Measurements from ENCODE around the gene MTARC1.

Gene MTARC1

GRCh38 chr1:220770245-220770913 is 16.3 kb upstream of the MTARC1 start:
- no peak for DNase-seq (ENCODE audit: low spot score)

DNA sequence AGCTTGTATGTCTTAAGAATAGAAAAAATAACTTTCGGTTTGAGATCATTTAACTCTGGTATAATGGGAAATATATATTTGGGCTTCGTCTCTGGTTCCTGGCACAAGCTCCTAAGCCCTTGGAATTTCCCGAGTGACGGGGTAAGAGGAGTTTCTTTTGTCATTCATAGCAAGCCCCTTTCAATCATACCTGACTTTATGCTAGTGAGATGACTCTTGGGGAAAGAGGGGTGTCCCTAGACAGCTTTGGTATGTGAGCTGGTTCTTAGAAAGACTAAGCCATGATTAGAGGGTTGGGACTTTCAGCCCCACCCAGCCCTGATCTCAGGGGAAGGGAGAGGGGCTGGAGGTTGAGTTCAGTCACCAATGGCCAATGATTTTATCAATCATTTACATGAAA is 13.9 kb upstream of the MTARC1 start:
- DNase-seq (ENCODE audit: low spot score), result no peak

DNA sequence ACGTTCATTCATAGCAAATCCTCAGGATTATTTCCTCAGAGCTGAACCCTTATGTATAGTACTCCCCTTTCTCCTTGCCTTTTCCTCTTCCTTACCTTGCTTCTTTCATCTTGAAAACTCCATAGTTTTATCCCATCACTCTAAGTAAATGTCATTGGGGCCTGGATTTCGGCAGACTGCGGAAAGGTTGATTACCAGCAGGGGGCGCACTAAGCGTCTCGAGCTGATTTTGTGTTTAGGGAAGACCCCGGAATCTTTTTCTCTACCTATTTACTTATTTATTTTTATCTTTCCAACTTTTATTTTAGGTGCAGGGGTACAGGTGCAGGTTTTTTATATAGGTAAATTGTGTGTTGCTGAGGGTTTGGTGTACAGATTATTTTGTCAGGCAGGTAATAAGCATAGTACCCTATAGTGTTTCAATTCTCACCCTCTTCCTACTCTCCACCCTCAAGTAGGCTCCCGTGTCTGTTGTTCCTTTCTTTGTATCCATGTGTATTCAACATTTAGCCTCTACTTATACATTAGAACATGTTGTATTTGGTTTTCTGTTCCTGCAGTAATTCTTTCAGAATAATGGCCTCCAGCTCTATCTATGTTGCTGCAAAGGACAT is 11.4 kb upstream of the MTARC1 start:
- DNase-seq (ENCODE audit: low spot score), result peak; percentile 48

DNA sequence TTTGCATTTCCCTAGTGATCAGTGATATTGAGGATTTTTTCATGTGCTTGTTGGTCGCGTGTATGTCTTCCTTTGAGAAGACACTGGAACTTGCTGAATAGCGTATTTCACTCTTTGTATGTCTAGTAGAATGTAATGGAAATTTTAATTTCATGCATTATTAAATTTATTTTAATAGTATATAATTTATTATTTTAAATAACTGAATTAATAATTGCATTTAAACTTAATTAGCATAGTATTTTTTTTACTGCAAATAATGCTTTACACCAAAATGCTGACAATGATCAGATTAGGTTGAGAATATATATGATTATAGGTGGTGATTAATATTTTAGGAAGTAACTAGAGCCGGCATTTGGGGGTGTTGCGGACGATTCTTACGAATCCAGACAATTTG is 10.5 kb upstream of the MTARC1 start:
- DNase-seq (ENCODE audit: low spot score), result no peak

- DNase-seq (ENCODE audit: low spot score), result peak; percentile 51
Observed at GRCh38 chr1:220776720-220777326, 9.9 kb upstream of the MTARC1 start.

- DNase-seq (ENCODE audit: low spot score), result no peak
Observed at GRCh38 chr1:220783453-220783852, 3.3 kb upstream of the MTARC1 start.

- DNase-seq (ENCODE audit: low spot score), result no peak
Observed at GRCh38 chr1:220784751-220785150, 2.0 kb upstream of the MTARC1 start.

- no peak for DNase-seq (ENCODE audit: low spot score)
Observed at GRCh38 chr1:220785166-220786056, 1.3 kb upstream of the MTARC1 start.

- DNase-seq (ENCODE audit: low spot score), result no peak
Observed at GRCh38 chr1:220786057-220786336, 716 bp upstream of the MTARC1 start.

DNA sequence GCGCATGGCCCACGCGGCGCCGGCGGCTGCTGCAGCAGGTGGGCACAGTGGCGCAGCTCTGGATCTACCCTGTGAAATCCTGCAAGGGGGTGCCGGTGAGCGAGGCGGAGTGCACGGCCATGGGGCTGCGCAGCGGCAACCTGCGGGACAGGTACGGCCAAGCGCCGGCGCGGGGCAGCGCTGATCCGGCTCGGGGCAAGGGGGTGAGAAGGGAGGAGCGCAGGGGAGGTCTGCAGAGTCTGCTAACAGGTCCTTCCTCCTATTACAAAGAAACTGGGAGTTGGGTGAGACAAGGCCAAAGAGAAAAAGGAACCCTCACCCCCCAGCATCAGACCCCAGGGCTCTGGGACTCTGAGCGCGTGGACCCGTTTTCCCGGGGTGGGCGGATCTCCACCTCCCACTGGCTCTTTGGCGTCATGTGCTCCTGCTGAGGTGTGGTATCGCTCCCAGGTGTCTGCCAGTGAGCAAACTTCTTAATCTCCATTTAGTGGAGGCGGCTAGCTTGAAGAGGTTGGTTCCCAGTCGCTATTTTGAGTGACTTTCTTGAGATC is 431 bp downstream of the MTARC1 start:
- DNase-seq (ENCODE audit: low spot score), result no peak

- no peak for DNase-seq (ENCODE audit: low spot score)
Observed at GRCh38 chr1:220788900-220789299, 2.2 kb downstream of the MTARC1 start.

GRCh38 chr1:220789532-220790147 is 2.9 kb downstream of the MTARC1 start:
- DNase-seq (ENCODE audit: low spot score), result no peak

- no peak for DNase-seq (ENCODE audit: low spot score)
Observed at GRCh38 chr1:220791285-220791684, 4.6 kb downstream of the MTARC1 start.

DNA sequence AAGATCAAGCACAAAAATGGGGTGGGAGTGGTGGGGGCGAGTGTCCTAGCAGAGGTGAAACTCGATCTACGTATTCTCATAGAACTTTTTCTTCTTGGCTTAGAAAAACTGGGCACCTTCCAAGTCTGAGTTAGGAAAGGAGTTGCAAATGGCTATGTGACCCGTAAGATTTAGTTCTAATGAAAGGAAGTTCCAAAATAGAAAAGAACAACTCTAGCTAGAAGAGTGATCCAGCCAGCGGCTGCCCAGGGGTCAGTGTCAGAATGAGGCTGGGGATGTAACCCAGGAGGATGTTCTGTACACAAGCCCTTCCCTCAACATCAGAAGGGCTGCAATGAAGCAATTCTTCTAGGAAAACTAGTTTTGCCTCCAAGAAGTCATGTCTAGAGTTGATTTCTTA is 5.2 kb downstream of the MTARC1 start:
- no peak for DNase-seq (ENCODE audit: low spot score)

GRCh38 chr1:220796530-220796929 is 9.8 kb downstream of the MTARC1 start:
- DNase-seq (ENCODE audit: low spot score), result no peak

DNA sequence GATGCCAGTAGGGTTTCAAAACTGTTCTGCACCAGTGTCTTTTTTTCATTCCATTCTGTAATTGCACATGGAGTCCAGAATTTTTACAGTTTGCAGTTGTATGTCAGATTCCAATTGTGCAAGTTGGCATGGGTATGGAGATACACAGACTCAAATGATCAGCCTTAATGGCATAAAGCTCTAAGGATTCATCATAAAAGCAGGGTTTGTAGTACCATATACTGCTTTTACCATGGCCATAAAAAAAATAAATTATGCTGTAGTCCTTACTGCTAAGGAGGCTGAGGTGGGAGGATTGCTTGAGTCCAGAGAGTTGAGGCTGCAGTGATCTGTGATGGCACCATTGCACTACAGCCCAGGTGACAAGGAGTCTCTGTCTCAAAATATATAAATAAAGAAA is 10.3 kb downstream of the MTARC1 start:
- DNase-seq (ENCODE audit: low spot score), result no peak

DNA sequence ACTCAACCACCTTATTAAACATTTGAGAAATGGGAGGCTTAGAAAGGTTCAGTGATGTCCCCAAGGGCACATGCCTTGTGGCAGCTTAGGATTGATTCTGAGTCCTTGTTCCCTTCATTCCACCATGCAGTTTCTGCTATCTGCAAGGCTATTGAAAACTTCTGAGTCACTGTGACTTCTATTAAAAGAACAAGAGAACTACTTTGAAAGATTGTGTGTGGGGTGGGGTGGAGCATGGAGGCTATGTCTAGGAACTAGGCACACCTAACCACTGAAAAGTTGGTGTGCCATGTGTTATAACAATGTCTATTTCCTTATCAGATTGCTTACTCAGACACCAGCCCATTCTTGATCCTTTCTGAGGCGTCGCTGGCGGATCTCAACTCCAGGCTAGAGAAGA is 10.8 kb downstream of the MTARC1 start:
- no peak for DNase-seq (ENCODE audit: low spot score)

DNA sequence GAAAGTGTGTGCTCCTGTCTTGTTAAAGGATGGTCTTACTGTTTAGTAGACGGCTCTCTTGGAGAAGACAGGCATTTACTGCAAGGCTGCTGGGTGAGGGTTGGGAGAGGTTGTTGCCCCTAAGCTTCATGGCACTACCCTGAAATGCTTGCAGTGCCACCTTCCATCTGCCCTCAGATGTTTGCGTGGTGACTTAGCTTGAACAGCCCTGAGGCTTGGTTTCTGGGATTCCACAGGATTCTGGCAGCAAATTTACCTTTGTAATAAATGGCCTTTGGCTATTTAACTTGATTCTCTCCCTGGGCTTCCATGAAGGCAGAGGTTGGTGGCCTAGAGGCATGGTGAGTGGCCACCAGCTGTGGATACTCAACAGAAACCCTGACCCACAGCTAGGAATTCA is 11.6 kb downstream of the MTARC1 start:
- DNase-seq (ENCODE audit: low spot score), result no peak

DNA sequence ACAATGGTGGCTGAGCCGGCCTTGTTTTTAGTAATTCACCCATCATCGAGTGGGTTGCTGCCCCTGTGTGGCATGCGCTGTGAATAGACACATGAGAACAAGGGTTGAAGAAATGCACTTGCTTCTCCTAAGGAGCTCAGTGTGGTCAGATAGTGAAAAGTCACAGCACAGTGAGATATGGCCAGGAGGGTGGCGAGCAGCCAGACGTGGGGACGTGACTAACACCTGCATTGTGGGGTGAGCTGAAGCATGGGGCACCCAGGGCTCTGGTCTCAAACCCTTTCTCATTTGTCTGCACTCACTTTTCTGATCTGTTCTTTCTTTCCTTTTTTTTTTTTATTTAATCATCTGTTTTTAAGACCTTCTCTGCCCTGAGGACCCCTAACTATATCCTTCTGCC is 13.5 kb downstream of the MTARC1 start:
- no peak for DNase-seq (ENCODE audit: low spot score)

GRCh38 chr1:220803401-220804201 is 16.9 kb downstream of the MTARC1 start:
- peak; percentile 24 for DNase-seq (ENCODE audit: low spot score)

DNA sequence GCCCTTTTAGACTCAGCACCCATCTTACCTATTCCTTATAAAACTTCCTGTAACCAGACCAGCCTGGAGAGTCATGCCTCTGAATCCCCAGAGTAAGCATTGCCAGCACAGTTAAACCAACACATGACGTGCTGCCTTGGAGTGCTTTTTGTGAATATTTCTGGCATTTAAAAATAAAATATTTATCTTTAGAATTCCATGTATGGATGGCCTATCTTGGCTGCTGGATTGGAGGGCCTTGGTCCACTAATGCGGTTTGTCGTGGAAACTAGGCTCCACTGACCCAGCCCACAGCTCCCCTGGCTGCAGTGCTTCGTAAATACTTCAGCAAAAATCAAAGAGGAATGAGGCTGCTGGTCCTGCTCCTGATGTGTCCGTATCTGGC is 17.5 kb downstream of the MTARC1 start:
- no peak for DNase-seq (ENCODE audit: low spot score)
